SK-N-SH (cell line): Measurements from ENCODE around the gene PTBP2.

Source experiments
- EP300 ChIP-seq, 2 experiments: IDR thresholded peaks; 2 replicates each; pipeline versions ENCODE4 v1.4.0 to v1.6.1; 2012; ENCODE audit warnings: borderline replicate concordance in 1 of 2, low read depth in 1 of 2, low read length in 1 of 2
- POLR2AphosphoS5 ChIP-seq: IDR thresholded peaks from 2 replicates; pipeline ENCODE4 v1.6.1; 2012; ENCODE audit warnings: low read depth, low read length
- TF ChIP-seq, protein P1 (sequence below): fragments of 200-600 bp; sonication (generic); IDR thresholded peaks from 2 replicates; pipeline ENCODE4 v1.6.1; 2017; ENCODE audit warnings: antibody characterized with exemption, mild to moderate bottlenecking, moderate library complexity

DNA sequence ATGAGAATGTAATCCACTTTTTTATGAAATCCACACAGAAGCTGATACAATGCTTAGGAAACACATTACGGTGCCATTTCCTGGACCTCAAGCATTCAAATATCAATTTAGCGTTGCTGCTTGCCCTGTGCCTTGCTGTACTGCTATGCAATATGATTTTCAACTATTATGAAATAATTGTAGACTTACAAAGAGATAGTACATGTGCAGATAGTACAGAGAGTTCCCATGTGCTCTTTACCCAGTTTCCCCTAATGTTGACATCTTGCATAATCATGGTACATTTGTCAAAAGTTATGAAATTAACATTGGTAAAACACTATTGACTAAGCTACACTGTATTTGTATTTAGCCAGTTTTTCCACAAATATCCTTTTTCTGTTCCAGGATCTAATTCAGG, 37.7 kb upstream of the PTBP2 start:
- TF ChIP-seq, protein P1, sequence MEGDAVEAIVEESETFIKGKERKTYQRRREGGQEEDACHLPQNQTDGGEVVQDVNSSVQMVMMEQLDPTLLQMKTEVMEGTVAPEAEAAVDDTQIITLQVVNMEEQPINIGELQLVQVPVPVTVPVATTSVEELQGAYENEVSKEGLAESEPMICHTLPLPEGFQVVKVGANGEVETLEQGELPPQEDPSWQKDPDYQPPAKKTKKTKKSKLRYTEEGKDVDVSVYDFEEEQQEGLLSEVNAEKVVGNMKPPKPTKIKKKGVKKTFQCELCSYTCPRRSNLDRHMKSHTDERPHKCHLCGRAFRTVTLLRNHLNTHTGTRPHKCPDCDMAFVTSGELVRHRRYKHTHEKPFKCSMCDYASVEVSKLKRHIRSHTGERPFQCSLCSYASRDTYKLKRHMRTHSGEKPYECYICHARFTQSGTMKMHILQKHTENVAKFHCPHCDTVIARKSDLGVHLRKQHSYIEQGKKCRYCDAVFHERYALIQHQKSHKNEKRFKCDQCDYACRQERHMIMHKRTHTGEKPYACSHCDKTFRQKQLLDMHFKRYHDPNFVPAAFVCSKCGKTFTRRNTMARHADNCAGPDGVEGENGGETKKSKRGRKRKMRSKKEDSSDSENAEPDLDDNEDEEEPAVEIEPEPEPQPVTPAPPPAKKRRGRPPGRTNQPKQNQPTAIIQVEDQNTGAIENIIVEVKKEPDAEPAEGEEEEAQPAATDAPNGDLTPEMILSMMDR, result no peak
- TF ChIP-seq EP300 (IDR thresholded peaks at IDR 0.05; ENCODE audit: borderline replicate concordance in 1 of 2, low read depth in 1 of 2, low read length in 1 of 2) (no peak), POLR2AphosphoS5 (no peak)
